DMS 273 (cell line): ENCODE results near the gene CLIC4.
"Not testable (repeated sequence)": the region's sequence is repeated elsewhere in the genome, so short reads cannot be mapped to it uniquely, and the experiment has no call there.

Experiments used
- DNase-seq: peaks from one replicate; lab custom pipeline; 2025; ENCODE audit not compliant: unreplicated experiment; lab: John Stamatoyannopoulos, UW

CLIC4 gene

DNA sequence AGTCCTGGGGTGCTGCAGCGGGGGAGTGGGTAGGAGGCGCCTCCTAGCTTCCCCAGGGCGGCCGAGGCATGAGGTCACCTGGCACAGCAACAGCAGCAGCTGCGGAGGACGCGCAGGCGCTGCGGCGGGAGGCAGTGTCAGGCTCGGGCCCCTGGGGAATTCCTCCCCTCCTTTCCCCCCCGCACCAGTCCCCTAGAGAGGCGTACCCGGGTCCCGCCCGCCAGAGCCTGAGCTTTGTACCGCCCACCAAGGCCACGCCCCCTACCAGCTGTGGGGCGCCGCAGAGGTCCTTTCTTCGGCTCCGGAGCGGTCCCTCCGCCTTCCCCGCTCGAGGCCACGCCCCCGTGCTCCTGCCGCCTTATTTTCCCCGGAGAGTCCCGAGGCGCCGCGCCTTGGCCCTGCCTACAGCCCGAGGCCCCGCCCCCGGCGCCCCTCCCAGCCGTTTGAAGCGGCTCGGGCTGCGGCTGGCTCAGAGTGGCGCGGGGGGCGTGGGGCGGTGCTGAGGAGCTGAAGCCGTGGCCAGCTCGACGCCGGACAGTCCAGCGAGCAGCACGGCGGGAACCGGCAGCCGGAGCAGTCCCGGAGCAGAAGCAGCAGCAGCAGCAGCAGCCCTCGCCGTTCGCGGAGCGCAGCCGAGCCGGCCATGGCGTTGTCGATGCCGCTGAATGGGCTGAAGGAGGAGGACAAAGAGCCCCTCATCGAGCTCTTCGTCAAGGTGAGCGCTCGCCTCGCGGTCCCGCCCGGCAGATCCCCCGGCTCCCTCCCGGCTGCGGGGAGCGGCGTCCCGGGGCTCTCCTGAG lies at the start of gene CLIC4:
CLIC4 (plus strand) TSS at position 537 of the 800 bp plus-strand sequence; CDS start at position 644, 107 bp downstream.
- DNase-seq, result peak; percentile 99

GRCh38 chr1:24696041-24696755 lies 49.0 kb upstream of the CLIC4 start:
- peak; percentile 78 for DNase-seq

DNA sequence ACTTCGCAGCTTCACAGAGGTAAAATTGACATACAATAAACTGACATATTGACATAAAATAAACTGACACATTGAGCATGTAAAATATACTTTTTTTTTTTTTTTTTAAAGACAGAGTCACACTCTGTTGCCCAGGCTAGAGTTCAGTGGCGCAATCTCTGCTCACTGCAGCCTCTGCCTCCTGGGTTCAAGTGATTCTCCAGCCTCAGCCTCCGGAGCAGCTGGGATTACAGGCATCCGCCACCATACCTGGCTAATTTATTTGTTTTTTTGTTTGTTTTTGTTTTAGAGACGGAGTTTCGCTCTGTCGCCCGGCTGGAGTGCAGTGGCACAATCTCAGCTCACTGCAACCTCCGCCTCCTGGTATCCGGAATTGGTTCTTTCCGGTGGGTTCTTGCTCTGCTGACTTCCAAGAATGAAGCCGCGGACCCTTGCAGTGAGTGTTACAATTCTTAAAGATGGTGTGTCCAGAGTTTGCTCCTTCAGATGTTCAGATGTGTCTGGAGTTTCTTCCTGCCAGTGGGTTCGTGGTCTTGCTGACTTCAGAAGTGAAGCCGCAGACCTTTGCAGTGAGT lies 48.4 kb upstream of the CLIC4 start:
- DNase-seq, result no peak

DNA sequence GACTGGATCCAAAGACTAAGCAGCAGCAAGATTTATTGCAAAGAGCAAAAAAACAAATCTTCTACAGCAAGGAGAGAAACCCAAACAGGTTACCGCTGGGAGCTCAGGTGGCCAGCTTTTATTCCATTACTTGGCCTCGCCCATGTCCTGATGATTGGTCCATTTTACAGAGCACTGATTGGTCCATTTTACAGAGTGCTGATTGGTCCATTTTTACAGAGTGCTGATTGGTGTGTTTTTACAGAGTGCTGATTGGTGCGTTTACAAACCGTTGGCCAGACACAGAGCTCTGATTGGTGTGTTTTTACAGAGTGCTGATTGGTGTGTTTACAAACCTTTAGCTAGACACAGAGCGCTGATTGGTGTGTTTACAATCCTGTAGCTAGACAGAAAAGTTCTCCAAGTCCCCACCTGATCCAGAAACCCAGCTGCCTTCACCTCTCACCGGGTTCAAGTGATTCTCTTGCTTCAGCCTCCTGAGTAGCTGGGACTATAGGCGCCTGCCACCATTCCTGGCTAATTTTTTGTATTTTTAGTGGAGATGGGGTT lies 47.7 kb upstream of the CLIC4 start:
- DNase-seq, result not testable (repeated sequence)

DNA sequence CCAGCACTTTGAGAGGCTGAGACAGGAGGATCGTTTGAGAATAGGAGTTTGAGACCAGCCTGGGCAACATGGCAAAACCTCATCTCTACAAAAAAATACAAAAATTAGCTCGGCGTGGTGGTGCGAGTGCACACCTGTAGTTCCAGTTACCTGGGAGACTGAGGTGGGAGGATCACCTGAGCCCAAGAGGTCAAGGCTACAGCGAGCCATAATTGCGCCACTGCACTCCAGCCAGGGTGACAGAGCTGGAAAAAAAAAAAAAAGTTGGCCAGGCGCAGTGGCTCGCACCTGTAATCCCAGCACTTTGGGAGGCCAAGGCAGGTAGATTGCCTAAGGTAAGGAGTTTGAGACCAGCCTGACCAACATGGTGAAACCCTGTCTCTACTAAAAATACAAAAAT lies 46.9 kb upstream of the CLIC4 start:
- DNase-seq, result not testable (repeated sequence)

- no peak for DNase-seq
Observed at GRCh38 chr1:24699628-24700027, 45.6 kb upstream of the CLIC4 start.

GRCh38 chr1:24702511-24703293 lies 42.5 kb upstream of the CLIC4 start:
- DNase-seq, result peak; percentile 98

GRCh38 chr1:24704411-24705259 lies 40.6 kb upstream of the CLIC4 start:
- DNase-seq, result peak; percentile 54

DNA sequence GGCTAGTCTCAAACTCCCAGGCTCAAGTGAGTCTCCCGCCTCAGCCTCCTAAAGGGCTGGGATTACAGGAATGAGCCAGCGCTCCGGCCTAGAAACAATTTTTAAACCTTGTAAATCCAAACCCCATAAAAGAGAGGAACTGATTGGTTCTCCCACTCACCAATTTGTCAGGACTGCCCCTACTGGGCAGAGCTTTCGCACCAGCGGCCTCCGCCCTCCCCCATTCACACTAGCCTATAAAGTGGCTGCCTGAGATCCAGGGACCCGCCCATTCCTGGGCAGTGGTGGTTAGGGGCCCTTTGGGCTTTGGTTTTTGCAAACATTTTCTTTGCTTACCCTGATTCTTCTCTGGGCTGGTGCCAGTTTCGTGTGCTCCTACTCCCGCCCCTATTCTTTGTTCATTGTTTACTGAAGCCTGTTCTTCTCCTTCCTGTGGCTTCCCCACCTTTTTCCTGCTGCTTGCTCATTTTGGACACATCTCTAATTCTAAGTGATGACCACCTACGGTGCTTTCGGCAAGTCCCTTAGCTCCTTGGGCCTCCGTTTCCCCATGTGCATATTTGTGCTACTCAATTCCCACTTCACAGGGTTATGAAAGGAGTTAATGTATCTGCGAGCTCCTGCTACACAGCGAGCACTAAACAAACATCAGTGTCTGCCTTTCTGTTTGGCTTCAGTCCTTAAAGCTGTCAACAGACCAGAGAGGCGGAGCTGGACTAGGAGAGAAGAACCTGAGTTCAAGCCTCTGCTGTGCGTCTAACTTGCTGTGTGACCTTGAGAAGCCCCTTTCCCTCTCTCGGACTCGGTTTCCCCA lies 39.8 kb upstream of the CLIC4 start:
- DNase-seq, result peak; percentile 93

DNA sequence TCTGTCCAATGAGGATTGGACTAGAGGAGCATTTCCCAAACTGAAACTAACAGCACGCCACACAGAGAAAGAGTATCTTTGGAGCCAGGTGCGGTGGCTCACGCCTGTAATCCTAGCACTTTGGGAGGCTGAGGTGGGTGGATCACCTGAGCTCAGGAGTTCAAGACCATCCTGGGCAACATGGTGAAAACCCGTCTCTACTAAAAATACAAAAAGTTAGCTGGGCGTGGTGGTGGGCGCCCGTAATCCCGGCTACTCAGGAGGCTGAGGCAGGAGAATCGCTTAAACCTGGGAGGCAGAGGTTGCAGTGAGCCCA lies 39.2 kb upstream of the CLIC4 start:
- DNase-seq, result not testable (repeated sequence)

DNA sequence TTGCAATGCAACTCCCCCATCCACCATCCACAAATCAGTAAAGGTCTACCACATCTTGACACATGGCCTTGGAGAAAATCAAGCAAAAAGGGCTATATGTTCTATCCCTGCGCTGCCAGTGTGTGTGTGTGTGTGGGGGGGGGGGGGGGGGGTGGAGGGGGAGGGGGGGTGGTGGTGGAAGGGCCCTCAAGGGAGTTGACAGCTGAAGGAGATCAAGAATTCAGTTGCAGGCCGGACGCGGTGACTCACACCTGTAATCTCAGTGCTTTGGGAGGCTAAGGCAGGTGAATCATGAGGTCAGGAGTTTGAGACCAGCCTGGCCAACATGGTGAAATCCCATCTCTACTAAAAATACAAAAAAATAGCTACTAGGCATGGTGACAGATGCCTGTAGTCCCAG lies 37.6 kb upstream of the CLIC4 start:
- DNase-seq, result no peak

- DNase-seq, result no peak
Observed at GRCh38 chr1:24708938-24709337, 36.3 kb upstream of the CLIC4 start.

DNA sequence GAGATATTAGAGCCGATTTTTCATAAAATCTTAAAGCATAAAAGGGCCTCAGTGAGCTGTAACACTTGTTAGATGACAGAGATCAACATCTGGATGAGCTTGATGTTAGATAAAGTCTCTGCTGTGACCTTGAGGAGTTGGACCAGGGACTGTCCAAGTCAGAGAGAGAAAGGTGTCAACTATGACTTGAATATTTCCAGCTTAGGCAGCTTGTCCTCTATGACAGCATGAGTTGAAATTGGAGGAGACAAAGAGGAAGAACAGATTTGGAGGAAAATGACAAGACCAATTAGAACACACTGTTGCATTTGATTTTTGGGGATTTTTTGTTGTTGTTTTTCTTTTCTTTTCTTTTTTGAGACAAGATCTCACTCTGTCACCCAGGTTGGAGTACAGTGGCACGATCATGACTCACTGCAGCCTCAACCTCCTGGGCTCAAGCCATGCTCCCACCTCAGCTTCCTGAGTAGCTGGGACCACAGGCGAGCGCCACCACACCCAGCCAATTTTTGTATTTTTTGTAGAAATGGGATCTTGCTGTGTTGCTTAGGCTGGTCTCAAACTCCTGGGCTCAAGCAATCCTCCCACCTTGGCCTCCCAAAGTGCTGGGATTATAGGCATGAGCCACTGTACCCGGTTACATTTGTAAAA lies 35.3 kb upstream of the CLIC4 start:
- DNase-seq, result no peak

GRCh38 chr1:24711329-24711728 lies 33.9 kb upstream of the CLIC4 start:
- DNase-seq, result no peak

GRCh38 chr1:24713176-24713575 lies 32.1 kb upstream of the CLIC4 start:
- DNase-seq, result no peak

DNA sequence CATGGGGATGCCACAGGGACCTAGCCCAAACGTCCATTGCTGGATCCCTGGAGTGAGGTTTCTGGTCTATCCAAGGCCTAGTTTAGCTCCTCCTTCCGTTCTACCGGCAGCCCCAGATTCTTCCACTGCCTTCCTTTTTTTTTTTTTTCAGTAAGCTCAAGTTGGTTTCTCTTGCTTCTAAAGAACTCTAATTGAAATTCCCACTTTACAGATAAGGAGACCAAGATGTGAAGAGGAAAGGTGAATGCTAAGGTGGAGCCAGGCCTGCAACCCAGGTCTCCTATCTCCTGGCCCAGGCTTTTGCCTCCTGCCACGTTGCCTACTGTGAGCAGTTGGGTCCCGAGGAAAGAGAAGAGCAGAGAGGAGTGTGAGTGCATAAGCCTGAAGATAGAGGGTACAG lies 31.5 kb upstream of the CLIC4 start:
- no peak for DNase-seq

DNA sequence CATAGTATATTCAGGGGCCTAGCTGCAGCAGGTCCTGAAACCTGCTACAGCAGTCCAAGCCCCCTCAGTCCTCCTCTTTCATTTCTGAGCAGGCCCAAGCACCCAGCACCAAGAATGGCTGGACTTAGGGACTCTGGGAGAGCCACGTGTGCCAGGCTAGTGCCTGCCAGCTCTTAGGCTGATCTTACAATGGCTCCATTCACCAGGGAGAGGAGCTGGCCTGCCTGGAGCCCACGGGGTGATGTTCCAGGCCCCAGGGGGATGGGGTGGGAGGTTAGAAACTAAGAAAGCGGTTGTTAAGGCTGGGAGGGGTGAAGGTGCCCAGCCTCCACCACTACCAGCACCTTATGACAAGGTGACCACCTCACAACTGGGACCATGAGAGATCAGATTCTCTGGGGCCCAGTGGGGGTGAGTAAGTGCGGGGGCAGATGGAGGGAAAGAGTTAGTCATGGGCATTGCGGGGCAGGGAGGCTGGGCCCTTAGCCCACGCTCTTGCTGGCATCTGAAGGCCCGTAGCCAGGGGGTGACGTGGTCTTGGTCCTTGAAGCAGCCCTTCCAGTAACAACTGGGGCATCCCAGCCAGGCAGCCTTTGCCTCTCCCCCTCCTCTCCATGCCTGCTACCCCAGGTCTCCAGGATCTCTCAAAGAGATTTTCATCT lies 30.3 kb upstream of the CLIC4 start:
- DNase-seq, result no peak

DNA sequence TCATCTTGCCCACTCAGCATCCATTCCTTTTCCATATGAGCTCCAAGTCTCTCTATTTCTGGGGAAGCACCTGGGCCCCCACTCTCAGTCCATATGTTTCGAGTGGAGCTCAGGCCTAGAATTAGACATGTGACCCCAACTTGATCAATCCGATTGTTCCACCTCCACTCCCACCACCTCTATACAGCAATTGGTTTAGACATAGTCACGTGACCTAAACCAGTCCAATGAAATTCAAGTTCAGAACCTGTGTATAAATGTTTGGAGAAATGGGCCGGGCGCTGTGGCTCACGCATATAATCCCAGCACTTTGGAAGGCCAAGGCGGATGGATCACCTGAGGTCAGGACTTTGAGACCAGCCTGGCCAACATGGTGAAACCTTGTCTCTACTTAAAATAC lies 29.6 kb upstream of the CLIC4 start:
- DNase-seq, result no peak
